OCI-LY1 (cell line): ENCODE measurements around the gene COL4A4.

Source experiments
- EZH2 ChIP-seq: fragments of 200-600 bp; sonication (generic), shearing (Covaris generic); IDR thresholded peaks from 2 replicates; pipeline ENCODE4 v1.8.0; 2017; ENCODE audit warnings: borderline replicate concordance, mixed run types, mild to moderate bottlenecking, antibody characterized with exemption, low read length, moderate library complexity, mixed read lengths
- TF ChIP-seq, protein P1 (sequence below): fragments of 200-600 bp; sonication (generic), shearing (Covaris generic); IDR thresholded peaks from 2 replicates; pipeline ENCODE4 v1.5.1; 2017; ENCODE audit warnings: mild to moderate bottlenecking, antibody characterized with exemption, low read length, moderate library complexity, mixed read lengths

DNA sequence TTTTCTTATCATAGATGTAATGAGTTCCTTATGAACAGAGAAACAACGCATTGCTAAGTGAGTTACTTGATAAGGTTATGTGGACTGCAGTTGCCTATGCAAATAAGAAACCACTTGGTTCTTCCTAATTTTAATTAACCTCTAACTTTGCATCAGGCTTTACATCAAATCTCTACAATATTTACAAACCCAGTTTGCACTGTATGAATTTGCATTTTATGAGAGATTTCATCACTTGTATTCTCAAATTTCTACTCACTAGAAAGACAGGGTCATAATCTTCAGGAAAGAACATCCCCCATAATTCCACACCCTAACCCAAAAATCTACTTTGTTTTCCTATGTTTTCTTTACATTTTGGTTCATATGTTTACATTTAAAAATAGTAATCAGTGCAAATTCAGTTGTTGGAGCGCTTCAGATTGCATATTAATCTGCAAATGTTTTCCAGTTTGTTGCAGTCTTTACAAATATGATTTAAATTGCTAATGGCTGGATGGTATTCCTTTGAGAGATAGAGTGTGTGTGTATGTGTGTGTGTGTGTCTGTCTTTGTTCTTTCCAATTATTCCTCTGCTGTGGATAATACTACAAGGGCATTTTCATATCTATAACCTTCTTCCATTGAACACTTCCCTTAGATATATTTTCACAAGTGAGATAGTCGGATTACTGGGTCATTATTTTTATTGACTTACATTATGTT, 106.1 kb downstream of the COL4A4 start:
- TF ChIP-seq, protein P1, sequence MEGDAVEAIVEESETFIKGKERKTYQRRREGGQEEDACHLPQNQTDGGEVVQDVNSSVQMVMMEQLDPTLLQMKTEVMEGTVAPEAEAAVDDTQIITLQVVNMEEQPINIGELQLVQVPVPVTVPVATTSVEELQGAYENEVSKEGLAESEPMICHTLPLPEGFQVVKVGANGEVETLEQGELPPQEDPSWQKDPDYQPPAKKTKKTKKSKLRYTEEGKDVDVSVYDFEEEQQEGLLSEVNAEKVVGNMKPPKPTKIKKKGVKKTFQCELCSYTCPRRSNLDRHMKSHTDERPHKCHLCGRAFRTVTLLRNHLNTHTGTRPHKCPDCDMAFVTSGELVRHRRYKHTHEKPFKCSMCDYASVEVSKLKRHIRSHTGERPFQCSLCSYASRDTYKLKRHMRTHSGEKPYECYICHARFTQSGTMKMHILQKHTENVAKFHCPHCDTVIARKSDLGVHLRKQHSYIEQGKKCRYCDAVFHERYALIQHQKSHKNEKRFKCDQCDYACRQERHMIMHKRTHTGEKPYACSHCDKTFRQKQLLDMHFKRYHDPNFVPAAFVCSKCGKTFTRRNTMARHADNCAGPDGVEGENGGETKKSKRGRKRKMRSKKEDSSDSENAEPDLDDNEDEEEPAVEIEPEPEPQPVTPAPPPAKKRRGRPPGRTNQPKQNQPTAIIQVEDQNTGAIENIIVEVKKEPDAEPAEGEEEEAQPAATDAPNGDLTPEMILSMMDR, result no peak
- TF ChIP-seq EZH2, result no peak
